K562 (cell line): ENCODE data around the gene ZNF593OS. TPM values are rescaled to one million over a fixed set of nuclear protein-coding genes. Genes with fewer than 3 reads are reported as not detected.
A peak's percentile ranks its signal among the peaks of the same experiment; 100 is the strongest.

Experiments
- GATAD2B ChIP-seq: fragments of 450-650 bp; IDR thresholded peaks from 2 replicates; pipeline ENCODE4 v1.6.1; 2017; ENCODE audit warnings: mild to moderate bottlenecking, borderline replicate concordance
- NBN ChIP-seq: fragments of 450-650 bp; IDR thresholded peaks from 2 replicates; pipeline ENCODE4 v1.6.1; 2016; ENCODE audit warnings: low read depth, mild to moderate bottlenecking
- PML ChIP-seq: IDR thresholded peaks from 2 replicates; pipeline ENCODE4 v1.6.1; 2012; ENCODE audit warnings: low read length, inconsistent platforms
- PTRF ChIP-seq: fragments of 450-650 bp; IDR thresholded peaks from 2 replicates; pipeline ENCODE4 v1.6.1; 2016; ENCODE audit warnings: mild to moderate bottlenecking, missing genetic modification characterization, missing compliant biosample characterization
- TCF3 ChIP-seq: sonication (generic); formaldehyde crosslinking; IDR thresholded peaks from 2 replicates; pipeline ENCODE4 v1.4.0; 2020; ENCODE audit warnings: mild to moderate bottlenecking, missing genetic modification reagents
- ZNF23 ChIP-seq: fragments of 250-450 bp; sonication (Bioruptor Pico); IDR thresholded peaks from 2 replicates; pipeline ENCODE4 v1.4.0; 2020; ENCODE audit warnings: mild to moderate bottlenecking
- polyA plus RNA-seq, 8 experiments: library from polyadenylated mRNA; depleted of rRNA in 4 of 8; stranded (reverse) in 5 of 8; unstranded in 3 of 8; fragments of >200 nt; fragmentation: Nextera tagmentation in 2 of 8; fragmentation: Illumina TruSeq in 1 of 8; extraction: Ambion mirVana in 2 of 8; extraction: Trizol in 1 of 8; gene quantifications; 2 replicates each; pipeline versions ENCODE4 v1.2.1 to v1.2.3, GENCODE V29; 2011 to 2014; ENCODE audit warnings: inconsistent platforms in 1 of 8, missing spikeins in 1 of 8
- total RNA-seq, 7 experiments: library from RNA; depleted of rRNA in 6 of 7; stranded (reverse); fragments of >200 nt in 6 of 7; fragmentation: Illumina TruSeq in 2 of 7; extraction: Trizol in 2 of 7; gene quantifications; 2 replicates each; pipeline versions ENCODE4 v1.2.1 to v1.2.3, GENCODE V29; 2011 to 2021; ENCODE audit warnings: low replicate concordance in 1 of 7
- TF ChIP-seq, protein P1 (sequence below): fragments of 450-650 bp; formaldehyde crosslinking; IDR thresholded peaks from 2 replicates; pipeline ENCODE4 v1.4.0; 2020; ENCODE audit warnings: mild to moderate bottlenecking, moderate library complexity
- TF ChIP-seq, protein P2 (sequence below): sonication (generic); formaldehyde crosslinking; IDR thresholded peaks from 2 replicates; pipeline ENCODE4 v1.8.1; 2023; ENCODE audit warnings: mild to moderate bottlenecking, missing genetic modification reagents
- TF ChIP-seq, protein P3 (sequence below): fragments of 450-650 bp; IDR thresholded peaks from 2 replicates; pipeline ENCODE4 v1.6.1; 2016; ENCODE audit warnings: borderline replicate concordance
- TF ChIP-seq, protein P4 (sequence below): fragments of 450-650 bp; IDR thresholded peaks from 2 replicates; pipeline ENCODE4 v1.6.1; 2016; ENCODE audit warnings: mild to moderate bottlenecking, moderate library complexity

Gene ZNF593OS
- total and polyA plus RNA-seq, 9 of the 15 experiments (the other 6 are each of a cell fraction or from before 2014, with no cell fraction given) = 0.24 to 0.27 TPM; not detected in 7

DNA sequence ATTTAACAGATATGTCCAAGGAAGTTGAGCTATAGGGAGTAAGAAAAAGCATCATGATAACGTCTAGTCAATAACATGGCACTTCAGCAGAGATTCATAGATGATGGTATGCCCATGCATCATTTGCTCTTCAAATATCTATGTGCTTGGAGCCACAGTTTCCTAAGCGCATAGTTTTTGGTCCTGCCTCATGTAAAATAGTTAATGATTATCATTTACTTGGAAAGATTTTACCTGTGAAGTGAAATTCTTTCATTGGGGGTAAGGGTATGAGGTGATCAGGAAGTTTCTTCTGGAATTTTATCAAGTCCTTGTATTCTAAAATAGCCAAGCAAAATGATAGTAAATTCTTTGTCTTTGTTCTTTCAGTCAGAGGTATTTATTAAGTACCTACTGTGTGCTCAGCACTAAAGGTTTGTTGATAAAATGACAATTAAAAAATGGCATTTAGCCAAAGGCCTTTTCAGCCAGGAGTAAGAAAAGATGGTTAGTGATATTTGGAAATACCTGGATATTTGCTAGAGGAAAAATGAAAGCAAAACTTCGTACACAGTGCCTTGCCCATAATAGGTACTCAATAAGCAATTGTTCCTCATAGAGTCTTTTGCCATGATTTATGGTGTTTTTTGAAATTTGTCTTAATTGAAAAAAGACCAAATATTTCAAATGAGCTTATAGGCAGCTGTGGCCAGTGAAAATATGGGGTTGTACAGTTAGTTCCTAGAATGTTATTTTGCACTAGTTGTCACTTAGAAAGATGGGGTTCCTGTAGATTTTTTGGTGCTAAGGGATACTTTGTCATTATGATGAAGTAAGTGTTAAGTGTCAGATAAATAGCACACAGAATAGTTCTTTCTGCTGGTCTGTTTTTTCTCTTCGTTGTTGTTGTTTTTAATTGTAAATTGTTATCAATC, 47.0 kb downstream of the ZNF593OS start (continued):
- TF ChIP-seq, protein P1, sequence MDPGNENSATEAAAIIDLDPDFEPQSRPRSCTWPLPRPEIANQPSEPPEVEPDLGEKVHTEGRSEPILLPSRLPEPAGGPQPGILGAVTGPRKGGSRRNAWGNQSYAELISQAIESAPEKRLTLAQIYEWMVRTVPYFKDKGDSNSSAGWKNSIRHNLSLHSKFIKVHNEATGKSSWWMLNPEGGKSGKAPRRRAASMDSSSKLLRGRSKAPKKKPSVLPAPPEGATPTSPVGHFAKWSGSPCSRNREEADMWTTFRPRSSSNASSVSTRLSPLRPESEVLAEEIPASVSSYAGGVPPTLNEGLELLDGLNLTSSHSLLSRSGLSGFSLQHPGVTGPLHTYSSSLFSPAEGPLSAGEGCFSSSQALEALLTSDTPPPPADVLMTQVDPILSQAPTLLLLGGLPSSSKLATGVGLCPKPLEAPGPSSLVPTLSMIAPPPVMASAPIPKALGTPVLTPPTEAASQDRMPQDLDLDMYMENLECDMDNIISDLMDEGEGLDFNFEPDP (CRISPR knock-in tag) = no peak
- TF ChIP-seq, protein P2, sequence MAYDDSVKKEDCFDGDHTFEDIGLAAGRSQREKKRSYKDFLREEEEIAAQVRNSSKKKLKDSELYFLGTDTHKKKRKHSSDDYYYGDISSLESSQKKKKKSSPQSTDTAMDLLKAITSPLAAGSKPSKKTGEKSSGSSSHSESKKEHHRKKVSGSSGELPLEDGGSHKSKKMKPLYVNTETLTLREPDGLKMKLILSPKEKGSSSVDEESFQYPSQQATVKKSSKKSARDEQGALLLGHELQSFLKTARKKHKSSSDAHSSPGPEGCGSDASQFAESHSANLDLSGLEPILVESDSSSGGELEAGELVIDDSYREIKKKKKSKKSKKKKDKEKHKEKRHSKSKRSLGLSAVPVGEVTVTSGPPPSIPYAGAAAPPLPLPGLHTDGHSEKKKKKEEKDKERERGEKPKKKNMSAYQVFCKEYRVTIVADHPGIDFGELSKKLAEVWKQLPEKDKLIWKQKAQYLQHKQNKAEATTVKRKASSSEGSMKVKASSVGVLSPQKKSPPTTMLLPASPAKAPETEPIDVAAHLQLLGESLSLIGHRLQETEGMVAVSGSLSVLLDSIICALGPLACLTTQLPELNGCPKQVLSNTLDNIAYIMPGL (CRISPR knock-in tag) = no peak
- TF ChIP-seq TCF3 (CRISPR knock-in tag) (no peak), GATAD2B (peak; percentile 63; the same call in 1 of the 2 replicates), PTRF (tag) (peak; percentile 78), ZNF23 (CRISPR knock-in tag) (peak; percentile 73), NBN (no peak), PML (no peak)
- TF ChIP-seq, protein P3, sequence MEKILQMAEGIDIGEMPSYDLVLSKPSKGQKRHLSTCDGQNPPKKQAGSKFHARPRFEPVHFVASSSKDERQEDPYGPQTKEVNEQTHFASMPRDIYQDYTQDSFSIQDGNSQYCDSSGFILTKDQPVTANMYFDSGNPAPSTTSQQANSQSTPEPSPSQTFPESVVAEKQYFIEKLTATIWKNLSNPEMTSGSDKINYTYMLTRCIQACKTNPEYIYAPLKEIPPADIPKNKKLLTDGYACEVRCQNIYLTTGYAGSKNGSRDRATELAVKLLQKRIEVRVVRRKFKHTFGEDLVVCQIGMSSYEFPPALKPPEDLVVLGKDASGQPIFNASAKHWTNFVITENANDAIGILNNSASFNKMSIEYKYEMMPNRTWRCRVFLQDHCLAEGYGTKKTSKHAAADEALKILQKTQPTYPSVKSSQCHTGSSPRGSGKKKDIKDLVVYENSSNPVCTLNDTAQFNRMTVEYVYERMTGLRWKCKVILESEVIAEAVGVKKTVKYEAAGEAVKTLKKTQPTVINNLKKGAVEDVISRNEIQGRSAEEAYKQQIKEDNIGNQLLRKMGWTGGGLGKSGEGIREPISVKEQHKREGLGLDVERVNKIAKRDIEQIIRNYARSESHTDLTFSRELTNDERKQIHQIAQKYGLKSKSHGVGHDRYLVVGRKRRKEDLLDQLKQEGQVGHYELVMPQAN = no peak
- TF ChIP-seq, protein P4, sequence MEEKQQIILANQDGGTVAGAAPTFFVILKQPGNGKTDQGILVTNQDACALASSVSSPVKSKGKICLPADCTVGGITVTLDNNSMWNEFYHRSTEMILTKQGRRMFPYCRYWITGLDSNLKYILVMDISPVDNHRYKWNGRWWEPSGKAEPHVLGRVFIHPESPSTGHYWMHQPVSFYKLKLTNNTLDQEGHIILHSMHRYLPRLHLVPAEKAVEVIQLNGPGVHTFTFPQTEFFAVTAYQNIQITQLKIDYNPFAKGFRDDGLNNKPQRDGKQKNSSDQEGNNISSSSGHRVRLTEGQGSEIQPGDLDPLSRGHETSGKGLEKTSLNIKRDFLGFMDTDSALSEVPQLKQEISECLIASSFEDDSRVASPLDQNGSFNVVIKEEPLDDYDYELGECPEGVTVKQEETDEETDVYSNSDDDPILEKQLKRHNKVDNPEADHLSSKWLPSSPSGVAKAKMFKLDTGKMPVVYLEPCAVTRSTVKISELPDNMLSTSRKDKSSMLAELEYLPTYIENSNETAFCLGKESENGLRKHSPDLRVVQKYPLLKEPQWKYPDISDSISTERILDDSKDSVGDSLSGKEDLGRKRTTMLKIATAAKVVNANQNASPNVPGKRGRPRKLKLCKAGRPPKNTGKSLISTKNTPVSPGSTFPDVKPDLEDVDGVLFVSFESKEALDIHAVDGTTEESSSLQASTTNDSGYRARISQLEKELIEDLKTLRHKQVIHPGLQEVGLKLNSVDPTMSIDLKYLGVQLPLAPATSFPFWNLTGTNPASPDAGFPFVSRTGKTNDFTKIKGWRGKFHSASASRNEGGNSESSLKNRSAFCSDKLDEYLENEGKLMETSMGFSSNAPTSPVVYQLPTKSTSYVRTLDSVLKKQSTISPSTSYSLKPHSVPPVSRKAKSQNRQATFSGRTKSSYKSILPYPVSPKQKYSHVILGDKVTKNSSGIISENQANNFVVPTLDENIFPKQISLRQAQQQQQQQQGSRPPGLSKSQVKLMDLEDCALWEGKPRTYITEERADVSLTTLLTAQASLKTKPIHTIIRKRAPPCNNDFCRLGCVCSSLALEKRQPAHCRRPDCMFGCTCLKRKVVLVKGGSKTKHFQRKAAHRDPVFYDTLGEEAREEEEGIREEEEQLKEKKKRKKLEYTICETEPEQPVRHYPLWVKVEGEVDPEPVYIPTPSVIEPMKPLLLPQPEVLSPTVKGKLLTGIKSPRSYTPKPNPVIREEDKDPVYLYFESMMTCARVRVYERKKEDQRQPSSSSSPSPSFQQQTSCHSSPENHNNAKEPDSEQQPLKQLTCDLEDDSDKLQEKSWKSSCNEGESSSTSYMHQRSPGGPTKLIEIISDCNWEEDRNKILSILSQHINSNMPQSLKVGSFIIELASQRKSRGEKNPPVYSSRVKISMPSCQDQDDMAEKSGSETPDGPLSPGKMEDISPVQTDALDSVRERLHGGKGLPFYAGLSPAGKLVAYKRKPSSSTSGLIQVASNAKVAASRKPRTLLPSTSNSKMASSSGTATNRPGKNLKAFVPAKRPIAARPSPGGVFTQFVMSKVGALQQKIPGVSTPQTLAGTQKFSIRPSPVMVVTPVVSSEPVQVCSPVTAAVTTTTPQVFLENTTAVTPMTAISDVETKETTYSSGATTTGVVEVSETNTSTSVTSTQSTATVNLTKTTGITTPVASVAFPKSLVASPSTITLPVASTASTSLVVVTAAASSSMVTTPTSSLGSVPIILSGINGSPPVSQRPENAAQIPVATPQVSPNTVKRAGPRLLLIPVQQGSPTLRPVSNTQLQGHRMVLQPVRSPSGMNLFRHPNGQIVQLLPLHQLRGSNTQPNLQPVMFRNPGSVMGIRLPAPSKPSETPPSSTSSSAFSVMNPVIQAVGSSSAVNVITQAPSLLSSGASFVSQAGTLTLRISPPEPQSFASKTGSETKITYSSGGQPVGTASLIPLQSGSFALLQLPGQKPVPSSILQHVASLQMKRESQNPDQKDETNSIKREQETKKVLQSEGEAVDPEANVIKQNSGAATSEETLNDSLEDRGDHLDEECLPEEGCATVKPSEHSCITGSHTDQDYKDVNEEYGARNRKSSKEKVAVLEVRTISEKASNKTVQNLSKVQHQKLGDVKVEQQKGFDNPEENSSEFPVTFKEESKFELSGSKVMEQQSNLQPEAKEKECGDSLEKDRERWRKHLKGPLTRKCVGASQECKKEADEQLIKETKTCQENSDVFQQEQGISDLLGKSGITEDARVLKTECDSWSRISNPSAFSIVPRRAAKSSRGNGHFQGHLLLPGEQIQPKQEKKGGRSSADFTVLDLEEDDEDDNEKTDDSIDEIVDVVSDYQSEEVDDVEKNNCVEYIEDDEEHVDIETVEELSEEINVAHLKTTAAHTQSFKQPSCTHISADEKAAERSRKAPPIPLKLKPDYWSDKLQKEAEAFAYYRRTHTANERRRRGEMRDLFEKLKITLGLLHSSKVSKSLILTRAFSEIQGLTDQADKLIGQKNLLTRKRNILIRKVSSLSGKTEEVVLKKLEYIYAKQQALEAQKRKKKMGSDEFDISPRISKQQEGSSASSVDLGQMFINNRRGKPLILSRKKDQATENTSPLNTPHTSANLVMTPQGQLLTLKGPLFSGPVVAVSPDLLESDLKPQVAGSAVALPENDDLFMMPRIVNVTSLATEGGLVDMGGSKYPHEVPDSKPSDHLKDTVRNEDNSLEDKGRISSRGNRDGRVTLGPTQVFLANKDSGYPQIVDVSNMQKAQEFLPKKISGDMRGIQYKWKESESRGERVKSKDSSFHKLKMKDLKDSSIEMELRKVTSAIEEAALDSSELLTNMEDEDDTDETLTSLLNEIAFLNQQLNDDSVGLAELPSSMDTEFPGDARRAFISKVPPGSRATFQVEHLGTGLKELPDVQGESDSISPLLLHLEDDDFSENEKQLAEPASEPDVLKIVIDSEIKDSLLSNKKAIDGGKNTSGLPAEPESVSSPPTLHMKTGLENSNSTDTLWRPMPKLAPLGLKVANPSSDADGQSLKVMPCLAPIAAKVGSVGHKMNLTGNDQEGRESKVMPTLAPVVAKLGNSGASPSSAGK = no peak
